NT2/D1 (cell line): ENCODE measurements around the gene TMEM234.

ENCODE experiments used
- YY1 ChIP-seq: IDR thresholded peaks from 2 replicates; pipeline ENCODE4 v1.6.1; 2011; ENCODE audit not compliant: insufficient read length, insufficient read depth
- ZNF274 ChIP-seq: IDR thresholded peaks from 2 replicates; pipeline ENCODE4 v1.6.1; 2011; ENCODE audit warnings: mild to moderate bottlenecking, low read depth, low read length

DNA sequence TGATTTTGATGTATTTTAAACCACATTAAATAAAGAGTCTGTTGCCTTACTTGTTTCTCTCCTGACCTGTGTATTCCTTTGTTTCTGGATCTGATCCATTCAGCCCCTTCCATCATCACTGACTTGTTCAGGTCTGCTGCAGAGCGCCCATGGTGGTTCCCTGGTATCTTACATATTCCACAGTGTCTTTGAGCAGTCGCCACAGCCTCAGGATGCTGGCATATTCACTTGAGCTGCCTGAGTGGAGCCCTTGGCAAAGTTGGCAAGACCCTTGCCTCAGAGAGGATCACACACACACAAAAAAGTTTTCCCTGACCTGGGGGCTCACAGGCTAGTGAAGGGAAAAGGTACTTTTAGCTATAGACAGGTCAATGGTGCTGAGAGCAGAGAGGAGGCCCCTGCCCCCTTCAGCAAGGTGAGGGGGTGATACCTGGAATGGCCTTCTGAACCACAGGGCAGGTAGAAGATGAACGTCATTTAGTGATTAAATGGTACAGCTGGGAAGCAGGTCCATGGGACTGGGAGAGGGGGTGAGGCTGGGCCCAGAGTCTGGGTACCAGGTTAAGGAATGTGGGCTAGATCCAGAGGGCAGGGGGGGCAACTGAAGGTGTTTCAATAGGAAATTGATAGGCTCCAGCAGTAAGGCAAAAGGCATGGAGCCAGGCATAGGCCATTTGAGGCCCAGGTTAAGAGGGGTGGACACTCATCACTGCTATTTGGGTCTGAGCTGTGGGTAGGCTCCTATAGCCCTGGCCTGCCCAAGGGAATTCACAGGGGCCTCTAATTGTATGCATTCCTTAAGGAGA is 23.7 kb downstream of the TMEM234 start:
- TF ChIP-seq ZNF274 = no peak
- TF ChIP-seq YY1 = no peak
